Fibroblast of lung (primary cell): ENCODE data around the gene GAS5. TPM values are rescaled to one million over a fixed set of nuclear protein-coding genes. Genes with fewer than 3 reads are reported as not detected.

Experiments
- DNase-seq, 2 donors: peaks; one replicate each; pipeline versions ENCODE4 v3.0.0 to v3.0.0-alpha.2; 2010; ENCODE audit warnings: low read depth in 2 of 2
- H2AFZ ChIP-seq: 2 replicates; pipeline ENCODE4 v1.5.1; 2012; ENCODE audit warnings: low read length, control low read depth, inconsistent platforms
- H3K27ac ChIP-seq: 2 replicates; pipeline ENCODE4 v1.5.1; 2011; ENCODE audit warnings: low read length, control low read depth; ENCODE audit not compliant: insufficient read depth
- H3K27me3 ChIP-seq: 2 replicates; pipeline ENCODE4 v1.5.1; 2011; ENCODE audit warnings: mild to moderate bottlenecking, low read length; ENCODE audit not compliant: control insufficient read depth, insufficient read depth
- H3K36me3 ChIP-seq: 2 replicates; pipeline ENCODE4 v1.5.1; 2011; ENCODE audit warnings: low read length; ENCODE audit not compliant: control insufficient read depth, insufficient read depth
- H3K4me1 ChIP-seq: 2 replicates; pipeline ENCODE4 v1.5.1; 2011; ENCODE audit warnings: low read length; ENCODE audit not compliant: control insufficient read depth, insufficient read depth; ENCODE audit errors: extremely low read depth
- H3K4me2 ChIP-seq: 2 replicates; pipeline ENCODE4 v1.5.1; 2011; ENCODE audit warnings: low read length, control low read depth; ENCODE audit not compliant: insufficient read depth; ENCODE audit errors: extremely low read depth
- H3K4me3 ChIP-seq, 4 experiments: fragments of 200-600 bp in 1 of 4; sonication (generic) in 1 of 4; replicated peaks in 1 of 4; 2 replicates each; pipeline ENCODE4 v1.5.1; 2011 to 2016; ENCODE audit warnings: low read length in 4 of 4, low read depth in 3 of 4, mild to moderate bottlenecking in 3 of 4, control low read depth in 2 of 4, inconsistent platforms in 1 of 4, mixed read lengths in 1 of 4; ENCODE audit not compliant: insufficient read depth in 1 of 4; ENCODE audit errors: control extremely low read depth in 1 of 4
- H3K79me2 ChIP-seq: 2 replicates; pipeline ENCODE4 v1.5.1; 2012; ENCODE audit warnings: mild to moderate bottlenecking, low read length, inconsistent platforms; ENCODE audit not compliant: control insufficient read depth, insufficient read depth
- H3K9ac ChIP-seq: 2 replicates; pipeline ENCODE4 v1.5.1; 2011; ENCODE audit warnings: mild to moderate bottlenecking, low read length, control low read depth; ENCODE audit not compliant: insufficient read depth
- H3K9me3 ChIP-seq: 2 replicates; pipeline ENCODE4 v1.5.1; 2012; ENCODE audit warnings: low read depth, low read length; ENCODE audit not compliant: control insufficient read depth, insufficient read depth
- H4K20me1 ChIP-seq: 2 replicates; pipeline ENCODE4 v1.5.1; 2011; ENCODE audit warnings: low read length; ENCODE audit not compliant: control insufficient read depth, insufficient read depth; ENCODE audit errors: extremely low read depth
- EZH2 ChIP-seq: IDR thresholded peaks from 2 replicates; pipeline ENCODE4 v1.5.1; 2012; ENCODE audit warnings: low read length, control low read depth, mild to moderate bottlenecking; ENCODE audit errors: missing control alignments
- polyA plus RNA-seq, 2 donors: library from polyadenylated mRNA; depleted of rRNA in 1 of 2; stranded (reverse) in 1 of 2; unstranded in 1 of 2; fragments of >200 nt; gene quantifications; 2 replicates each; pipeline ENCODE4 v1.2.1, GENCODE V29; 2011 to 2012; ENCODE audit warnings: missing spikeins in 1 of 2
- total RNA-seq: library from RNA; depleted of rRNA; stranded (reverse); fragments of >200 nt; gene quantifications from 2 replicates; pipeline ENCODE4 v1.2.1, GENCODE V29; 2014
- TF ChIP-seq, protein P1 (sequence below), 2 donors: IDR thresholded peaks in 1 of 2; conservative IDR thresholded peaks in 1 of 2; 1 replicate in 1 of 2; 2 replicates in 1 of 2; pipeline ENCODE4 v1.5.1; 2011 to 2012; ENCODE audit warnings: low read length in 2 of 2, control low read depth in 1 of 2, inconsistent platforms in 1 of 2, low read depth in 1 of 2, mild to moderate bottlenecking in 1 of 2

GAS5 gene
- total and polyA plus RNA-seq, 2 donors (not counting 1 experiment from before 2014, with no cell fraction given): 502 to 810 TPM

DNA sequence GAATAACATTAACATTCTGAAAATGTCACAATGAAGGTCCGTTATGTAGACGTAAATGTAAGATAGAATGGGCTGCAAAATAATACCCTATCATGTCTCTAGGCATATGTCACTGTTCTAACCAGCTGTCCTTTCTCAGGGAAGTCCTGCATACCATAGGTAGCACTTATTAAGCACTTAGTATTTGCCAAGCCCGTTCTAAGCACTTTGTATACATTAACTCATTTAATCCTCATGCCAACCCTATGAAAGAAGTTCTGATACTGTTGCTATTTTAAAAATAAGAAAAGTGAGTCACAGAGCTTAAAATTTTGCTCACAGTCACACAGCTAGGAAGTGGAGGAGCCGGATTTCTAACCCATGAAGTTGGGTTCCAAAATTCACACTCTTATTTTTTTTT, 15.7 kb downstream of the GAS5 start:
- peaks cover 8% of the 10 kb centered on the region for H3K4me1 ChIP-seq
- peaks cover 4% of the 10 kb centered on the region for H3K36me3 ChIP-seq
- no peaks in the 10 kb centered on the region for H3K79me2 ChIP-seq
- H4K20me1 ChIP-seq: no peaks in the 10 kb centered on the region
- no peaks in the 10 kb centered on the region for H3K27me3 ChIP-seq
- H3K9ac ChIP-seq: no peak overlapping the region
- H3K9me3 ChIP-seq: no peaks in the 10 kb centered on the region
- H3K4me2 ChIP-seq: no peak overlapping the region
- no peak for TF ChIP-seq EZH2
- TF ChIP-seq, protein P1, sequence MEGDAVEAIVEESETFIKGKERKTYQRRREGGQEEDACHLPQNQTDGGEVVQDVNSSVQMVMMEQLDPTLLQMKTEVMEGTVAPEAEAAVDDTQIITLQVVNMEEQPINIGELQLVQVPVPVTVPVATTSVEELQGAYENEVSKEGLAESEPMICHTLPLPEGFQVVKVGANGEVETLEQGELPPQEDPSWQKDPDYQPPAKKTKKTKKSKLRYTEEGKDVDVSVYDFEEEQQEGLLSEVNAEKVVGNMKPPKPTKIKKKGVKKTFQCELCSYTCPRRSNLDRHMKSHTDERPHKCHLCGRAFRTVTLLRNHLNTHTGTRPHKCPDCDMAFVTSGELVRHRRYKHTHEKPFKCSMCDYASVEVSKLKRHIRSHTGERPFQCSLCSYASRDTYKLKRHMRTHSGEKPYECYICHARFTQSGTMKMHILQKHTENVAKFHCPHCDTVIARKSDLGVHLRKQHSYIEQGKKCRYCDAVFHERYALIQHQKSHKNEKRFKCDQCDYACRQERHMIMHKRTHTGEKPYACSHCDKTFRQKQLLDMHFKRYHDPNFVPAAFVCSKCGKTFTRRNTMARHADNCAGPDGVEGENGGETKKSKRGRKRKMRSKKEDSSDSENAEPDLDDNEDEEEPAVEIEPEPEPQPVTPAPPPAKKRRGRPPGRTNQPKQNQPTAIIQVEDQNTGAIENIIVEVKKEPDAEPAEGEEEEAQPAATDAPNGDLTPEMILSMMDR (conservative IDR thresholded peaks at IDR 0.05 in 1 of 2, IDR thresholded peaks at IDR 0.05 in 1 of 2; ENCODE audit: low read depth in 1 of 2, low read length in 2 of 2): no peak
- H3K27ac ChIP-seq: no peak overlapping the region
- no peak overlapping the region for H3K4me3 ChIP-seq
- no peak overlapping the region for H2AFZ ChIP-seq
- DNase-seq: no peak

DNA sequence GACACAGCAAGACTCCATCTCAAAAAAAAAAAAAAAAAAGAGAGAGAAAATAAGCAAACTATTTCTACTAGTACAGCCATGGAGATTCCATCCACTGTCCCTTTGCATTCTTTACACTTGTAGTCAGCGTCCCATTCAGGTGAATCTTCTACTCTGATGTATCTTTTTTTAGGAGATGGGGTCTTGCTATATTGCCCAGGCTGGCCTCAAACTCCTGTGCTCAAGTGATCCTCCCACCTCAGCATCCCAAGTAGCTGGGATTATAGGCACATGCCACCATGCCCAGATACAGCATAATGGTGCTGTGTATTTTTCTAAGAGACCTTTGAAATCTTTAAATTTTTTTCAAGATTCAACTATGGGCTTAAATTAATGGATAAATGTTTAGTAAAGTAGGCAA, 35.0 kb downstream of the GAS5 start:
- H3K9me3 ChIP-seq: no peaks in the 10 kb centered on the region
- no peaks in the 10 kb centered on the region for H4K20me1 ChIP-seq
- TF ChIP-seq, protein P1 (conservative IDR thresholded peaks at IDR 0.05 in 1 of 2, IDR thresholded peaks at IDR 0.05 in 1 of 2; ENCODE audit: low read depth in 1 of 2, low read length in 2 of 2): no peak
- TF ChIP-seq EZH2: no peak
- no peaks in the 10 kb centered on the region for H3K79me2 ChIP-seq
- DNase-seq: no peak
- H3K4me1 ChIP-seq: no peaks in the 10 kb centered on the region
- no peak overlapping the region for H3K9ac ChIP-seq
- no peak overlapping the region for H2AFZ ChIP-seq
- H3K4me2 ChIP-seq: no peak overlapping the region
- no peak overlapping the region for H3K4me3 ChIP-seq
- no peak overlapping the region for H3K27ac ChIP-seq
- no peaks in the 10 kb centered on the region for H3K27me3 ChIP-seq
- no peaks in the 10 kb centered on the region for H3K36me3 ChIP-seq

DNA sequence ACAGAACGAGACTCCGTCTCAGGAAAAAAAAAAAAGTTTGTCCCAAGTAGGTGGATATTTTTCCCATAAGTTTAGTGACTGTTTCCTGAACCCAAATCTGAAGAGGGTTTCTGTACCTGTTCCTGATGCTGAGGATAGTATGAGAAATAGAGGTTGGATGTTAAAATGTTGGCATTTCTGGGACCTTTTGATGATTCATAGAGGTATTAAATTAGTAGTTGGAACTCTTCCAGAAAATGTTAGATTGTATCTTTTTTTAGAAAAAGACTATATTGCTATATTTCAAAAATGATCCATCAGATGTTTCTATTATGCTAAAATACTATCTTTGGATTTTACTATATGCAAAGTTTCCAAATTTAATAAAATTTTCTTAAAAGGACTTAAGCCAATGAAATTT, 40.2 kb downstream of the GAS5 start:
- Histone ChIP-seq H2AFZ (no peak overlapping the region), H3K4me1 (no peaks in the 10 kb centered on the region), H3K9me3 (no peaks in the 10 kb centered on the region), H3K27me3 (no peaks in the 10 kb centered on the region), H4K20me1 (no peaks in the 10 kb centered on the region), H3K9ac (no peak overlapping the region), H3K4me2 (no peak overlapping the region), H3K27ac (no peak overlapping the region), H3K36me3 (no peaks in the 10 kb centered on the region), H3K79me2 (peaks cover 12% of the 10 kb centered on the region), H3K4me3 (no peak overlapping the region)
- no peak for TF ChIP-seq EZH2
- TF ChIP-seq, protein P1 (conservative IDR thresholded peaks at IDR 0.05 in 1 of 2, IDR thresholded peaks at IDR 0.05 in 1 of 2; ENCODE audit: low read depth in 1 of 2, low read length in 2 of 2): no peak
- no peak for DNase-seq
